HepG2 (cell line): Measurements from ENCODE around the gene SPATA21. TPM values are rescaled to one million over a fixed set of nuclear protein-coding genes. Genes with fewer than 3 reads are reported as not detected.

Source experiments
- BRD4 ChIP-seq: sonication (generic); formaldehyde crosslinking; IDR thresholded peaks from 2 replicates; pipeline ENCODE4 v1.4.0; 2020; ENCODE audit warnings: missing genetic modification reagents
- CC2D1A ChIP-seq: sonication (generic); formaldehyde crosslinking; IDR thresholded peaks from 2 replicates; pipeline ENCODE4 v1.8.1; 2023; ENCODE audit warnings: mild to moderate bottlenecking, missing genetic modification reagents
- HNRNPL ChIP-seq: fragments of 200-400 bp; formaldehyde crosslinking; IDR thresholded peaks from 2 replicates; pipeline ENCODE4 v1.6.1; 2017; ENCODE audit warnings: mild to moderate bottlenecking, low read depth, low read length
- NPAS2 ChIP-seq: sonication (generic); formaldehyde crosslinking; IDR thresholded peaks from 2 replicates; pipeline ENCODE4 v1.8.0; 2022; ENCODE audit warnings: mild to moderate bottlenecking, missing genetic modification reagents, borderline replicate concordance
- NR2F6 ChIP-seq, 2 experiments: IDR thresholded peaks; 2 replicates each; pipeline ENCODE4 v1.6.1; 2016; ENCODE audit warnings: antibody characterized with exemption in 1 of 2, mild to moderate bottlenecking in 1 of 2
- ONECUT2 ChIP-seq: sonication (generic); formaldehyde crosslinking; IDR thresholded peaks from 2 replicates; pipeline ENCODE4 v1.4.0; 2020; ENCODE audit warnings: missing genetic modification reagents
- RNF219 ChIP-seq: sonication (generic); formaldehyde crosslinking; IDR thresholded peaks from 2 replicates; pipeline ENCODE4 v1.5.0; 2020; ENCODE audit warnings: mild to moderate bottlenecking, missing genetic modification reagents
- SCMH1 ChIP-seq: sonication (generic); formaldehyde crosslinking; IDR thresholded peaks from 2 replicates; pipeline ENCODE4 v1.9.0; 2021; ENCODE audit warnings: missing genetic modification reagents, mild to moderate bottlenecking, borderline replicate concordance
- SMARCC2 ChIP-seq: fragments of 450-650 bp; IDR thresholded peaks from 2 replicates; pipeline ENCODE4 v1.6.1; 2017; ENCODE audit warnings: antibody characterized with exemption, mild to moderate bottlenecking
- SP140L ChIP-seq: sonication (generic); formaldehyde crosslinking; IDR thresholded peaks from 2 replicates; pipeline ENCODE4 v1.4.0; 2020; ENCODE audit warnings: missing genetic modification reagents, borderline replicate concordance
- SP2 ChIP-seq: sonication (generic); formaldehyde crosslinking; IDR thresholded peaks from 2 replicates; pipeline ENCODE4 v1.5.1; 2020; ENCODE audit warnings: mild to moderate bottlenecking, missing genetic modification reagents
- TBL1XR1 ChIP-seq: fragments of 150-350 bp; IDR thresholded peaks from 2 replicates; pipeline ENCODE4 v1.6.1; 2014; ENCODE audit warnings: borderline replicate concordance, low read length; ENCODE audit not compliant: partially characterized antibody
- WIZ ChIP-seq: sonication (generic); formaldehyde crosslinking; IDR thresholded peaks from 2 replicates; pipeline ENCODE4 v1.5.1; 2020; ENCODE audit warnings: mild to moderate bottlenecking, missing genetic modification reagents
- ZNF3 ChIP-seq: IDR thresholded peaks from 2 replicates; pipeline ENCODE4 v1.7.0; 2017; ENCODE audit warnings: inconsistent platforms
- ZNF891 ChIP-seq: sonication (generic); formaldehyde crosslinking; IDR thresholded peaks from 2 replicates; pipeline ENCODE4 v1.5.0; 2020; ENCODE audit warnings: mild to moderate bottlenecking, missing genetic modification reagents
- ZZZ3 ChIP-seq: sonication (generic); formaldehyde crosslinking; IDR thresholded peaks from 2 replicates; pipeline ENCODE4 v1.4.0; 2020; ENCODE audit warnings: missing genetic modification reagents, mild to moderate bottlenecking, borderline replicate concordance
- polyA plus RNA-seq, 8 experiments: library from polyadenylated mRNA; depleted of rRNA in 3 of 8; stranded (reverse) in 7 of 8; unstranded in 1 of 8; fragments of >200 nt; fragmentation: Illumina TruSeq in 4 of 8; extraction: Trizol in 4 of 8; gene quantifications; 2 replicates each; pipeline versions ENCODE4 v1.2.1 to v1.2.3, GENCODE V29; 2011 to 2016; ENCODE audit warnings: low read depth in 4 of 8, missing spikeins in 1 of 8, mixed read lengths in 1 of 8; ENCODE audit not compliant: insufficient read depth in 1 of 8
- total RNA-seq, 5 experiments: library from RNA; depleted of rRNA; stranded (reverse); fragments of >200 nt; fragmentation: Illumina TruSeq; extraction: Trizol; gene quantifications; 2 replicates each; pipeline ENCODE4 v1.2.3, GENCODE V29; 2016; ENCODE audit warnings: low read depth in 1 of 5
- TF ChIP-seq, protein P1 (sequence below): fragments of 450-650 bp; IDR thresholded peaks from 2 replicates; pipeline ENCODE4 v1.6.1; 2017; ENCODE audit warnings: mild to moderate bottlenecking
- TF ChIP-seq, protein P2 (sequence below): sonication (generic); formaldehyde crosslinking; IDR thresholded peaks from 2 replicates; pipeline ENCODE4 v1.4.0; 2020; ENCODE audit warnings: missing genetic modification reagents, mild to moderate bottlenecking, borderline replicate concordance

SPATA21 gene
- total and polyA plus RNA-seq, 2 of the 13 experiments (the other 11 are each of a cell fraction or from before 2014, with no cell fraction given): 0.80 to 1.4 TPM

DNA sequence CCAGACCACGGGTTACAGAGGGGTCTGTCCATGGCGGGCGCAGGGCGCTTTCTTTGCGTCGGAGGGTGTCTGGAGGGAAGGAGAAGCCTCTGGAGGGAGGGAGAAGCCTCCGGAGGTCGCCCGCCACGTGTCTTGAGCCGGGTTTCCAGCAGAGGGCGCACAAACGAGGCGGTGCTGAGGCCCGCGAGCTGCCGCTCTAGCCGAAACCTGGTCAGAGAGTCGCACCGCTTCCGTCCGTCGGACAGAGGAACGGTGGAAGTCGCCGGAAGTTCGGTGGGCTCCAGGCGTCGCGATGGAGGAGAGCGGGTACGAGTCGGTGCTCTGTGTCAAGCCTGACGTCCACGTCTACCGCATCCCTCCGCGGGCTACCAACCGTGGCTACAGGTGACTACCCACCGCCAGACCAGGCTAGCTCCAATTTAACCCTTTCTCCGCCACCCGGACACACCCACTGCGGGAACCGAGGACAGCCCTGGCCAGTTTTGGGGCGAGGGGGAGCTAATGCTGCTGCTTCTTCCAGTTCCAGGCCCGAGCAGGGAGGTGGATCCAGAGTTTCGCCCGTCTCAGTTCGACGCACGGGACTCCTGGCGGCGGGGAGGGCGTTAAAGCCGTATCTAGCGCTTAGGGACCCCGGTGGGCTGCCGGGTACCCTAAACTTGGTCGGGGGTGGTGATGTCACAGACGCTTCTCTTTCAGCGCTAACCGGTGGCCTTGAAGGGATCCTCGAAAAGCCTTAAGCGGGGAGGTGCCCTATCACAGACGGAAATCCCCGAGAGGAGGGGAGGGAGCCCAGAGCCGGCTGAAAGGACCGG is 3.5 kb upstream of the SPATA21 start, which contains the start of gene NECAP2 (continued):
- TF ChIP-seq, protein P1, sequence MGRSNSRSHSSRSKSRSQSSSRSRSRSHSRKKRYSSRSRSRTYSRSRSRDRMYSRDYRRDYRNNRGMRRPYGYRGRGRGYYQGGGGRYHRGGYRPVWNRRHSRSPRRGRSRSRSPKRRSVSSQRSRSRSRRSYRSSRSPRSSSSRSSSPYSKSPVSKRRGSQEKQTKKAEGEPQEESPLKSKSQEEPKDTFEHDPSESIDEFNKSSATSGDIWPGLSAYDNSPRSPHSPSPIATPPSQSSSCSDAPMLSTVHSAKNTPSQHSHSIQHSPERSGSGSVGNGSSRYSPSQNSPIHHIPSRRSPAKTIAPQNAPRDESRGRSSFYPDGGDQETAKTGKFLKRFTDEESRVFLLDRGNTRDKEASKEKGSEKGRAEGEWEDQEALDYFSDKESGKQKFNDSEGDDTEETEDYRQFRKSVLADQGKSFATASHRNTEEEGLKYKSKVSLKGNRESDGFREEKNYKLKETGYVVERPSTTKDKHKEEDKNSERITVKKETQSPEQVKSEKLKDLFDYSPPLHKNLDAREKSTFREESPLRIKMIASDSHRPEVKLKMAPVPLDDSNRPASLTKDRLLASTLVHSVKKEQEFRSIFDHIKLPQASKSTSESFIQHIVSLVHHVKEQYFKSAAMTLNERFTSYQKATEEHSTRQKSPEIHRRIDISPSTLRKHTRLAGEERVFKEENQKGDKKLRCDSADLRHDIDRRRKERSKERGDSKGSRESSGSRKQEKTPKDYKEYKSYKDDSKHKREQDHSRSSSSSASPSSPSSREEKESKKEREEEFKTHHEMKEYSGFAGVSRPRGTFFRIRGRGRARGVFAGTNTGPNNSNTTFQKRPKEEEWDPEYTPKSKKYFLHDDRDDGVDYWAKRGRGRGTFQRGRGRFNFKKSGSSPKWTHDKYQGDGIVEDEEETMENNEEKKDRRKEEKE: no peak
- TF ChIP-seq ONECUT2 (no peak), SCMH1 (CRISPR knock-in tag) (no peak), SP140L (CRISPR knock-in tag) (0 out of 2 replicates have a peak, but pooled peaks have one; percentile 40), SMARCC2 (no peak), RNF219 (CRISPR knock-in tag) (no peak), BRD4 (CRISPR knock-in tag) (peak; percentile 77), NR2F6 (IDR thresholded peaks at IDR 0.05) (no peak), NR2F6 (CRISPR knock-in tag; IDR thresholded peaks at IDR 0.05) (peak; percentile 79), TBL1XR1 (peak; percentile 65), ZNF3 (CRISPR knock-in tag) (no peak), ZNF891 (CRISPR knock-in tag) (no peak), WIZ (CRISPR knock-in tag) (no peak), HNRNPL (peak; percentile 78; the same call in 1 of the 2 replicates), SP2 (CRISPR knock-in tag) (peak; percentile 70), CC2D1A (CRISPR knock-in tag) (0 out of 2 replicates have a peak, but pooled peaks have one; percentile 45), ZZZ3 (CRISPR knock-in tag) (peak; percentile 93; the same call in 1 of the 2 replicates), NPAS2 (CRISPR knock-in tag) (no peak)
- TF ChIP-seq, protein P2, sequence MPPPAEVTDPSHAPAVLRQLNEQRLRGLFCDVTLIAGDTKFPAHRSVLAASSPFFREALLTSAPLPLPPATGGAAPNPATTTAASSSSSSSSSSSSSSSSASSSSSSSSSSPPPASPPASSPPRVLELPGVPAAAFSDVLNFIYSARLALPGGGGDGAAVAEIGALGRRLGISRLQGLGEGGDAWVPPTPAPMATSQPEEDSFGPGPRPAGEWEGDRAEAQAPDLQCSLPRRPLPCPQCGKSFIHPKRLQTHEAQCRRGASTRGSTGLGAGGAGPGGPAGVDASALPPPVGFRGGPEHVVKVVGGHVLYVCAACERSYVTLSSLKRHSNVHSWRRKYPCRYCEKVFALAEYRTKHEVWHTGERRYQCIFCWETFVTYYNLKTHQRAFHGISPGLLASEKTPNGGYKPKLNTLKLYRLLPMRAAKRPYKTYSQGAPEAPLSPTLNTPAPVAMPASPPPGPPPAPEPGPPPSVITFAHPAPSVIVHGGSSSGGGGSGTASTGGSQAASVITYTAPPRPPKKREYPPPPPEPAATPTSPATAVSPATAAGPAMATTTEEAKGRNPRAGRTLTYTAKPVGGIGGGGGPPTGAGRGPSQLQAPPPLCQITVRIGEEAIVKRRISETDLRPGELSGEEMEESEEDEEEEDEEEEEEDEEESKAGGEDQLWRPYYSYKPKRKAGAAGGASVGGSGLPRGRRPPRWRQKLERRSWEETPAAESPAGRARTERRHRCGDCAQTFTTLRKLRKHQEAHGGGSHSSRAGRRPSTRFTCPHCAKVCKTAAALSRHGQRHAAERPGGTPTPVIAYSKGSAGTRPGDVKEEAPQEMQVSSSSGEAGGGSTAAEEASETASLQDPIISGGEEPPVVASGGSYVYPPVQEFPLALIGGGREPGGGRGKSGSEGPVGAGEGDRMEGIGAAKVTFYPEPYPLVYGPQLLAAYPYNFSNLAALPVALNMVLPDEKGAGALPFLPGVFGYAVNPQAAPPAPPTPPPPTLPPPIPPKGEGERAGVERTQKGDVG (CRISPR knock-in tag): peak; percentile 87; the same call in 1 of the 2 replicates
